ENCODE measurements around the gene CPT1C. TPM values are rescaled to one million over a fixed set of nuclear protein-coding genes. Genes with fewer than 3 reads are reported as not detected.

Gene CPT1C
- total RNA-seq, 1 donor from 2014 or later = 26.3 TPM

DNA sequence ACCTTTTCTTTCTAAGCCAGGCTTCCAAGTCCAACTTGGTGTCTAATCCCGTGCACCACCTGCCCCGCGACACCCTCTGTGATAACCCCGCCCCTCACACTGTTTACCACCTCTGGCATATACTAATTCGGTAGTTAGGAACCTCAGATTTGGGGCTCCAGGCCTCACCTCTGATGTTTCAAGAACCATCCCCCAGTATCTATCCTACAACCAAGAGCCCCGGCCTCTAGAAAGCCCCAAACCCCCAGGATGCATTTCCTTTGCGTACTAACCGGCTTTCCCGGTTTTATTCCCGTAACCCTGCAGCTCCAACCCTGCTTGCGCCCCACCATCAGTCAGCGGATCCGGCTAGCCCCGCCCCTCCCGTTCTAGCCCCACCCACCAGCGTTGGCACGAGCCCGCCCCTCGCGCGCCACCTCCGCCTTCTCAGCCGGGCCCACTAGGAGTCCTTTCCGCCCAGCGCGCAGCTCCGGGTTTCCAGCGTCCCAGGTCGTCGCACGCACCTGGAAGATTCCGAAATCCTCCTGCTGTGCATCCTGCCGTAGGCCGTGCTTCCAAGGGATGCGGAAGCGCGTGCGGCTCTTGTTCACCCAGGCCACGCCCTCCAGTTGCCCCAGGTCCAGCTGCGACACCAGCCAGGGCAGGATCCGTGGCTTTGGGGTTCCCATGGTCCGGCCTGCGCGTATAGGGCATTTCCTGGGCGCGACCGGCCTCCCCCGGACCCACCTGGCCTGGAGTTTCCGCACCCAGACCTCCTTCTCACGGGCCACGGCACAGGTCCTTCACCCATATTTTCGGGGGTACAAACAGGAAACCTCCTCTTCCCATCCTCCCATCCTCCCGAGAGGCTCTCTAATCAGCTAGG lies 26.5 kb upstream of the CPT1C start:
- no peaks in the 10 kb centered on the region for H3K9me3 Mint-ChIP-seq (ENCODE audit: low read depth)
- peak overlapping the region; percentile 97 for H3K27ac Mint-ChIP-seq (ENCODE audit: unreplicated experiment)
- peak overlapping the region; percentile 99 for H3K4me3 Mint-ChIP-seq (ENCODE audit: unreplicated experiment)
- H3K36me3 Mint-ChIP-seq (ENCODE audit: low read depth) = no peaks in the 10 kb centered on the region
- no peak for DNase-seq (ENCODE audit: low spot score)
- no peaks in the 10 kb centered on the region for H3K27me3 Mint-ChIP-seq (ENCODE audit: low read depth)
- peaks cover 32% of the 10 kb centered on the region for H3K4me1 Mint-ChIP-seq (ENCODE audit: low read depth)
- TF ChIP-seq, protein P1, sequence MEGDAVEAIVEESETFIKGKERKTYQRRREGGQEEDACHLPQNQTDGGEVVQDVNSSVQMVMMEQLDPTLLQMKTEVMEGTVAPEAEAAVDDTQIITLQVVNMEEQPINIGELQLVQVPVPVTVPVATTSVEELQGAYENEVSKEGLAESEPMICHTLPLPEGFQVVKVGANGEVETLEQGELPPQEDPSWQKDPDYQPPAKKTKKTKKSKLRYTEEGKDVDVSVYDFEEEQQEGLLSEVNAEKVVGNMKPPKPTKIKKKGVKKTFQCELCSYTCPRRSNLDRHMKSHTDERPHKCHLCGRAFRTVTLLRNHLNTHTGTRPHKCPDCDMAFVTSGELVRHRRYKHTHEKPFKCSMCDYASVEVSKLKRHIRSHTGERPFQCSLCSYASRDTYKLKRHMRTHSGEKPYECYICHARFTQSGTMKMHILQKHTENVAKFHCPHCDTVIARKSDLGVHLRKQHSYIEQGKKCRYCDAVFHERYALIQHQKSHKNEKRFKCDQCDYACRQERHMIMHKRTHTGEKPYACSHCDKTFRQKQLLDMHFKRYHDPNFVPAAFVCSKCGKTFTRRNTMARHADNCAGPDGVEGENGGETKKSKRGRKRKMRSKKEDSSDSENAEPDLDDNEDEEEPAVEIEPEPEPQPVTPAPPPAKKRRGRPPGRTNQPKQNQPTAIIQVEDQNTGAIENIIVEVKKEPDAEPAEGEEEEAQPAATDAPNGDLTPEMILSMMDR (IDR thresholded peaks at IDR 0.05) = peak; percentile 36

DNA sequence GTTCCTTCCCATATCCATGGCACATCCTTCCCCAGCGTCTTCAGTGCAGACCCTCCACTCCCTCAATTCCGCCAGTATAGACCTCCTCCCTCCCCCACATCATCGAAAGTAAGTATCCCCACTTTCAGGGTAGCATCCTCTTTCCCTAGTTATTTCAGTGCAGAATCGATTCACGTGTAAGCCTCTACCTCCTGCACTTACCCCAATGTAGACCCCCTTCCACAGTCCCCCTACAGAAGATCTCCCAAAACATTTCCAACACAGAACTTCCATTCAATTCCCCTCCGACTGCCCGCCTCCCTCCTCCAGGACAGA lies 25.9 kb upstream of the CPT1C start:
- Mint-ChIP-seq H3K27ac (ENCODE audit: unreplicated experiment) (peak overlapping the region; percentile 97), H3K27me3 (ENCODE audit: low read depth) (no peaks in the 10 kb centered on the region), H3K9me3 (ENCODE audit: low read depth) (no peaks in the 10 kb centered on the region), H3K36me3 (ENCODE audit: low read depth) (no peaks in the 10 kb centered on the region), H3K4me1 (ENCODE audit: low read depth) (peaks cover 32% of the 10 kb centered on the region), H3K4me3 (ENCODE audit: unreplicated experiment) (peak overlapping the region; percentile 99)
- no peak for DNase-seq (ENCODE audit: low spot score)
- TF ChIP-seq, protein P1 (IDR thresholded peaks at IDR 0.05) = no peak

DNA sequence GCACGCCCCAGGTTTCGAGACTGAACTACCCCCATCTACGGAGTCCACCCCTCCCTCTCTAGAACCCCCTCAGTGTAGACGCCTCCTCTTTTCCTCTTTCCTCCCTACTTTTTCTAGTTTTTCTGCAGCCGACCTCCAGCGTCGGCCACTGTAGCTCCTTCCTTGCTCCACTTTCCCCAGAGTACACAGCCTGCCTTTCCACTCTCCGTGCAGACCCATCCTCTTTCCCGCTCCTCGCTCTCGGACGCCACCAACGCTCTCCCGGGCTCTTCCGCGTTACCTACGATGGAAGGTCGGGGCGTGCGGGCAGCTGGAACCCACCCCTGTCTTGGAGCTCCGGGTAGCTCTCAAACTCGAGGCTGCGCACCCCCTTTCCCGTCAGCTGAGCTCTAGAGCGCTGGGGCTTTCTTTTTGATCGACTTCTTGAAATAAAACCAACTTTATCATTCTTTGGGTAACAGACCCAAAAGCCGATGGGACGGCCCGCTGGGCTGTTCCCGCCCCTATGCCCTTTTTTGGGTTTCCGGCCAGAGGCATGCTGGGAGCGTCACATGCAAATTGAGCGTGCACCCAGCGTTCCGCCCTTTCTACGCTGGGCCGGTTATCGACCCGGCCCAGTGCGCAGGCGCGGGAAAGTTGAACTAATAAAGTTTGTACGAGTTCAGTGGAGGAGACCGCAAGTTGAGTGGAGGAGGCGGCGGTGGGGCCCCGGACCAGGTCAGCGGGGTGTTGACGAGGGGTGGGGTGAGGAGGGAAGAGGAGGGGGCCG lies 25.4 kb upstream of the CPT1C start, which contains the start of the genes BCL2L12 and IRF3:
TSS of gene BCL2L12 (plus strand) at position 583 of the 769 bp plus-strand sequence. CDS start 760 bp downstream, outside the sequence.
TSS of gene IRF3 (minus strand) at position 507 of the 769 bp plus-strand sequence. CDS start 1,019 bp downstream, outside the sequence.
- Mint-ChIP-seq H3K27me3 (ENCODE audit: low read depth) (no peaks in the 10 kb centered on the region), H3K36me3 (ENCODE audit: low read depth) (no peaks in the 10 kb centered on the region), H3K4me1 (ENCODE audit: low read depth) (peaks cover 32% of the 10 kb centered on the region), H3K4me3 (ENCODE audit: unreplicated experiment) (peak within 1 kb of the TSS; percentile 99), H3K27ac (ENCODE audit: unreplicated experiment) (peak within 1 kb of the TSS; percentile 97), H3K9me3 (ENCODE audit: low read depth) (no peaks in the 10 kb centered on the region)
- DNase-seq (ENCODE audit: low spot score) = no peak
- TF ChIP-seq, protein P1 (IDR thresholded peaks at IDR 0.05) = no peak

DNA sequence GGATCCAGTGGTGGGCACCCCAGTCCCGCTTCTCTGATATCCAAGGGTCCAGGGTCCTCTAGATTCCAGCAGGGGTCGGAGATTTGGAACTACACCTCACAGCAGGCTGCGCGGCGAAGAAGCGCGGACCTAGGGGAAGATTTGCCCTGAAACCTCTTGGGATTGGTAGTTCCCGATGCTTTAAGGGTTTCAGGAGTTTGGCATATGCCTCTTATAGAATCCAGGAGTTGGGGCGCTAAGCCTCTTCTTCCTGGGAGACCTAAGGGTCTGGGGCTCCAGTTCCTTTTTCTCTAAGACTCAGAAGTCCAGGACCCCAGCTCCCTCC lies 24.8 kb upstream of the CPT1C start:
- no peak for DNase-seq (ENCODE audit: low spot score)
- Mint-ChIP-seq H3K4me1 (ENCODE audit: low read depth) (peaks cover 32% of the 10 kb centered on the region), H3K9me3 (ENCODE audit: low read depth) (no peaks in the 10 kb centered on the region), H3K27me3 (ENCODE audit: low read depth) (no peaks in the 10 kb centered on the region), H3K36me3 (ENCODE audit: low read depth) (no peaks in the 10 kb centered on the region), H3K4me3 (ENCODE audit: unreplicated experiment) (peak overlapping the region; percentile 99), H3K27ac (ENCODE audit: unreplicated experiment) (peak overlapping the region; percentile 97)
- TF ChIP-seq, protein P1 (IDR thresholded peaks at IDR 0.05) = peak; percentile 34

DNA sequence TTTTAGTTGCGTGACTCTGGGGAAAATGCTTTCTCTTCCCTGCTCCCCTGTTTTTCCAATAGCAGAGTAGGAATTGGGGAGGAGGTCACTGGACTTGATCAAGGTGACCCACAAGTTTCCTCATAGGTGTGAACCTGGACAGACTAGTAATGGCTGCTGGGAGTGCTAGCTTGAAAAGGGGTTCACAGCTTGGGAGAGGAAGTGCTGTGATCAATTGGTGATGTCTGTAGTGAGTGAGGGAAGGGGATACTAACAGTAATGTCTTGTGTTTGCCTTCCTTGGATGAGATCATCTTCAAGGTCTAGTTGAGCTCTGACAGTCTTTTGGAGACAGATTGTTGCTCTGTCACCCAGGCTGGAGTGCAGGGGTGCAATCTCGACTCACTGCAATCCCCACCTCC lies 23.4 kb upstream of the CPT1C start:
- Mint-ChIP-seq H3K4me3 (ENCODE audit: unreplicated experiment) (peak overlapping the region; percentile 18), H3K27ac (ENCODE audit: unreplicated experiment) (no peak overlapping the region), H3K27me3 (ENCODE audit: low read depth) (no peaks in the 10 kb centered on the region), H3K9me3 (ENCODE audit: low read depth) (no peaks in the 10 kb centered on the region), H3K36me3 (ENCODE audit: low read depth) (no peaks in the 10 kb centered on the region), H3K4me1 (ENCODE audit: low read depth) (peaks cover 38% of the 10 kb centered on the region)
- TF ChIP-seq, protein P1 (IDR thresholded peaks at IDR 0.05) = no peak
- no peak for DNase-seq (ENCODE audit: low spot score)

Data from chondrocyte (in vitro differentiated cells).